ENCODE measurements around the gene PXYLP1. TPM values are rescaled to one million over a fixed set of nuclear protein-coding genes. Genes with fewer than 3 reads are reported as not detected.

Gene PXYLP1
- total RNA-seq, 4 donors from 2014 or later: 18.5 to 29.7 (median 26.4) TPM

DNA sequence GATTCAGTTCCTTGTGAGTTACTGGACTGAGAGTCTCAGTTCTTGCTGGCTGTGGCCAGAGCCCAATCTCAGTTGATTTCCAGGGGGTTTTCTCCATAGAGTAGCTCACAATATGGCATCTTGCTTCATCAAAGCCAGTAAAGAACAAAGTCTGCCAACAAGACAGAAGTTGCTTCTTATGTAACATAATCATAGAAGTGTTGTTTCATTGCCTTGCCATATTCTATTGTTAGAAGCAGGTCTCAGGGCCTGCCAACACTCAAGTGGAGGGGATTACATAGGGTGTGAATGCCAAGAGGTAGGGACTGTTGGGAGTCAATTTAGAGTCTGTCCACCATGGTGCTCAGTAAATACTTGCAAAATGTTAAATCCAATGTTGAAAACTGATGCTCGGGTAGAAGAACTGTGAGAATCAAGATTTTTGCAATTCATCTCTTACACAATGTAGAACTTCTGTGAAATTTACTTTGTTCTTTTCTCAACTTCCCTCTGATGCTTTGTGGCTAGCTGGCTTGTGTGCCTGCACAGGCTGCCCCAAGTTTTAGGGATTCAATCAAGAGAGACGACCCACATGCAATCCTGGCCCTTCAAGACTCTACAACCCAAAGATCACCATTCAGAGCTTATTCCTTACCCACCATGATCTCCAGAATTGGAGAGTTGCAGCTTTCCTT, 13.3 kb upstream of the PXYLP1 start:
- H3K4me1 ChIP-seq: no peaks in the 10 kb centered on the region
- no peak for TF ChIP-seq POLR2A (IDR thresholded peaks at IDR 0.05)
- TF ChIP-seq, protein P1, sequence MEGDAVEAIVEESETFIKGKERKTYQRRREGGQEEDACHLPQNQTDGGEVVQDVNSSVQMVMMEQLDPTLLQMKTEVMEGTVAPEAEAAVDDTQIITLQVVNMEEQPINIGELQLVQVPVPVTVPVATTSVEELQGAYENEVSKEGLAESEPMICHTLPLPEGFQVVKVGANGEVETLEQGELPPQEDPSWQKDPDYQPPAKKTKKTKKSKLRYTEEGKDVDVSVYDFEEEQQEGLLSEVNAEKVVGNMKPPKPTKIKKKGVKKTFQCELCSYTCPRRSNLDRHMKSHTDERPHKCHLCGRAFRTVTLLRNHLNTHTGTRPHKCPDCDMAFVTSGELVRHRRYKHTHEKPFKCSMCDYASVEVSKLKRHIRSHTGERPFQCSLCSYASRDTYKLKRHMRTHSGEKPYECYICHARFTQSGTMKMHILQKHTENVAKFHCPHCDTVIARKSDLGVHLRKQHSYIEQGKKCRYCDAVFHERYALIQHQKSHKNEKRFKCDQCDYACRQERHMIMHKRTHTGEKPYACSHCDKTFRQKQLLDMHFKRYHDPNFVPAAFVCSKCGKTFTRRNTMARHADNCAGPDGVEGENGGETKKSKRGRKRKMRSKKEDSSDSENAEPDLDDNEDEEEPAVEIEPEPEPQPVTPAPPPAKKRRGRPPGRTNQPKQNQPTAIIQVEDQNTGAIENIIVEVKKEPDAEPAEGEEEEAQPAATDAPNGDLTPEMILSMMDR (IDR thresholded peaks at IDR 0.05): no peak
- no peak for DNase-seq
- no peak overlapping the region for H3K27ac ChIP-seq
- H3K9me3 ChIP-seq: peaks cover 0 to 3% of the 10 kb centered on the region in 2 donors
- intact Hi-C loops (cut with DNase I; ENCODE audit: low total_unique reads): no loop called here
- no peaks in the 10 kb centered on the region for H3K27me3 ChIP-seq
- no peak overlapping the region for H3K4me3 ChIP-seq
- no peaks in the 10 kb centered on the region for H3K36me3 ChIP-seq

DNA sequence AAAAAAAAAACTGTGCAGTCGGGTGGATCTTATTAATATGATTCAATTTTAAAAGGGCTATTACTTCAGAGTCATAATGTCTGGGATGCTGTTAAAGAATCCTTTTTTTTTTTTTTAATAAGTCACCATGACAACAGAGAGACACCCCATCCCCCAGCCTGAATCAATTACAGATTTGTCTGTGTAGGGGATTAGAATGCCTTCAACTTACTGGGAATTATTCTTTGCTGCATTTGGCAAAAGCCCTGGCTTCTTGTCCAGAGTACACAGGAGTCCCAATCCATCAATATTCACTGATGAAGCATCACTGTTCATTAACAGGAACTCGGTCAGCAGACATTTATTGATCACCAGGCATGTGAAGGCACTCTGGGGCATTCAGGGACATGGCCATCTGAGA, 12.7 kb upstream of the PXYLP1 start:
- Histone ChIP-seq H3K27ac (no peak overlapping the region), H3K36me3 (no peaks in the 10 kb centered on the region), H3K4me3 (no peak overlapping the region), H3K4me1 (no peaks in the 10 kb centered on the region), H3K27me3 (no peaks in the 10 kb centered on the region), H3K9me3 (peaks cover 0 to 5% of the 10 kb centered on the region in 2 donors)
- TF ChIP-seq, protein P1 (IDR thresholded peaks at IDR 0.05): no peak
- no peak for TF ChIP-seq POLR2A (IDR thresholded peaks at IDR 0.05)
- DNase-seq: no peak
- intact Hi-C loops (cut with DNase I; ENCODE audit: low total_unique reads): no loop called here

DNA sequence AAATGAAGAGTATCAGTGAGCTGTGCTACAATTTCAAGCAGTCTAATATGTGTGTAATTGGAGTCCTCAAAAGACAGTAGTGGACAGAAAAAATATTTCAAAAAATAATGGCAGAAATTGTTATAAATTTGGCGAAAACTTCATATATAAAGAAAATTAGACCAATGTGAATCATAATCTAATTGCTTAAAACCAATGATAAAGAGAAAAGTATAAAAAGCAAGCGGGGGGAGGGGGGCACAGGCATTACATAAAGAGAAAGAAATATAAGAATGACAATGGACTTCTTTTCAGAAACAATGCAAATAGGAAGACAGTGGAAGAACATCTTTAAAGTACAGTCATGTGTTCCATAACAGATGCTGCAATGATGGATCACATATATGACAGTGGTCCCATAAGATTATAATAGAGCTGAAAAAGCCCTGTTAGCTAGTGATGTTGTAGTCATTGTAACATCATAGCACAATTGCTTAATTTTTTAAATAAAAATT, 7.9 kb upstream of the PXYLP1 start:
- intact Hi-C loops (cut with DNase I; ENCODE audit: low total_unique reads): no loop called here

DNA sequence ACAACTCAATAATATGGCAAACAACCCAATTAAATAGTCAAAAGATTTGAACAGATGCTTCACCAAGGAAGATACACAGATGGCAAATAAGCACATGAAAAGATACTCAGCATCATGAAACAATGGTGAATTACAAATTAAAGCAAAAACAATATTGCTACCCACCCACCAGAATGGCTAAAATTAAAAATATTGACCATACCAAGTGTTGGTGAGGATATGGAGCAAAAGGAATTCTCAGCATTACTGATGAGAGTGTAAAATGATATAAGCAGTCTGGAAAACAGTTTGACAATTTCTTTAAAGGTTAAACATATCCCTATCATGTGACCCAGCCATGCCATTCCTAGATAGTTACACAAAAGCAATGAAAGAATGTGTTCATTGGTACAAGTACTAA, 5.7 kb upstream of the PXYLP1 start:
- no peaks in the 10 kb centered on the region for H3K4me1 ChIP-seq
- H3K4me3 ChIP-seq: no peak overlapping the region
- no peak overlapping the region for H3K27ac ChIP-seq
- intact Hi-C loops (cut with DNase I; ENCODE audit: low total_unique reads): no loop called here
- TF ChIP-seq, protein P1 (IDR thresholded peaks at IDR 0.05): no peak
- no peak for TF ChIP-seq POLR2A (IDR thresholded peaks at IDR 0.05)
- DNase-seq: no peak
- H3K27me3 ChIP-seq: no peaks in the 10 kb centered on the region
- H3K36me3 ChIP-seq: no peaks in the 10 kb centered on the region
- H3K9me3 ChIP-seq: peaks cover 0 to 5% of the 10 kb centered on the region in 2 donors

More for the DNA sequence above, 7.9 kb upstream of the PXYLP1 start:
- TF ChIP-seq, protein P1 (IDR thresholded peaks at IDR 0.05): no peak
- TF ChIP-seq POLR2A (IDR thresholded peaks at IDR 0.05): no peak
- Histone ChIP-seq H3K9me3 (peaks cover 0 to 5% of the 10 kb centered on the region in 2 donors), H3K27ac (no peak overlapping the region), H3K4me3 (no peak overlapping the region), H3K36me3 (no peaks in the 10 kb centered on the region), H3K4me1 (no peaks in the 10 kb centered on the region), H3K27me3 (no peaks in the 10 kb centered on the region)
- DNase-seq: no peak

- Histone ChIP-seq H3K4me1 (no peaks in the 10 kb centered on the region), H3K36me3 (no peaks in the 10 kb centered on the region), H3K27me3 (no peaks in the 10 kb centered on the region), H3K4me3 (no peak overlapping the region), H3K27ac (no peak overlapping the region), H3K9me3 (peaks cover 0 to 5% of the 10 kb centered on the region in 2 donors)
- DNase-seq: no peak
- no peak for TF ChIP-seq POLR2A (IDR thresholded peaks at IDR 0.05)
- TF ChIP-seq, protein P1 (IDR thresholded peaks at IDR 0.05): no peak
- intact Hi-C loops (cut with DNase I; ENCODE audit: low total_unique reads): no loop called here
Observed at GRCh38 chr3:141227216-141227615, 4.4 kb upstream of the PXYLP1 start.

All from uterus (tissue), 4 donors.